DLD1 (cell line): ENCODE measurements around the gene DSG4.

ENCODE experiments used
- in situ Hi-C: cut with HindIII; loops from 2 replicates; pipeline ENCODE4 v1.10.0; 2017; ENCODE audit warnings: low sequenced_read_pairs

The DSG4 gene

GRCh38 chr18:31441493-31441892 lies 64.9 kb downstream of the DSG4 start:
- in situ Hi-C loops: no loop called here

GRCh38 chr18:31444142-31444541 lies 67.6 kb downstream of the DSG4 start:
- in situ Hi-C loops: no loop called here

- in situ Hi-C loops: no loop called here
Measured at GRCh38 chr18:31445908-31446307, 69.3 kb downstream of the DSG4 start.

- in situ Hi-C loops: no loop called here
Measured at GRCh38 chr18:31446854-31447253, 70.3 kb downstream of the DSG4 start.

GRCh38 chr18:31447530-31448191 lies 71.1 kb downstream of the DSG4 start, which contains the start of gene DSG3:
DSG3 (plus strand) TSS chr18:31447741; CDS start chr18:31447878, 137 bp downstream.
- in situ Hi-C loops: no loop called here

- in situ Hi-C loops: no loop called here
Measured at GRCh38 chr18:31450409-31450808, 73.8 kb downstream of the DSG4 start.

- in situ Hi-C loops: no loop called here
Measured at GRCh38 chr18:31451625-31452024, 75.0 kb downstream of the DSG4 start.

GRCh38 chr18:31454066-31454708 lies 77.6 kb downstream of the DSG4 start:
- in situ Hi-C loops: no loop called here
